Liver (tissue), 9 donors: ENCODE data around the gene PIP5K1C. TPM values are rescaled to one million over a fixed set of nuclear protein-coding genes. Genes with fewer than 3 reads are reported as not detected.

Experiments used
- DNase-seq: peaks from one replicate; pipeline ENCODE4 v3.0.0-alpha.2; 2017; ENCODE audit warnings: low spot score
- H3K27ac ChIP-seq, 2 donors: one replicate each; pipeline ENCODE4 v1.7.0; 2013; ENCODE audit warnings: inconsistent platforms in 2 of 2, low read length in 2 of 2, control low read depth in 1 of 2, low read depth in 1 of 2, mild to moderate bottlenecking in 1 of 2
- H3K27me3 ChIP-seq, 4 donors: one replicate each; pipeline versions ENCODE4 v1.6.1 to v1.7.0; 2013; ENCODE audit warnings: low read length in 3 of 4, inconsistent platforms in 1 of 4, mild to moderate bottlenecking in 1 of 4, moderate library complexity in 1 of 4; ENCODE audit not compliant: control insufficient read depth in 4 of 4, insufficient read depth in 4 of 4
- H3K36me3 ChIP-seq, 4 donors: one replicate each; pipeline versions ENCODE4 v1.6.1 to v1.7.0; 2013; ENCODE audit warnings: low read length in 3 of 4, mild to moderate bottlenecking in 3 of 4, low read depth in 1 of 4, moderate library complexity in 1 of 4; ENCODE audit not compliant: control insufficient read depth in 4 of 4, insufficient read depth in 3 of 4
- H3K4me1 ChIP-seq, 4 donors: one replicate each; pipeline versions ENCODE4 v1.6.1 to v1.7.0; 2013; ENCODE audit warnings: low read length in 3 of 4, mild to moderate bottlenecking in 3 of 4, moderate library complexity in 1 of 4; ENCODE audit not compliant: control insufficient read depth in 4 of 4, insufficient read depth in 4 of 4
- H3K4me3 ChIP-seq, 3 donors: one replicate each; pipeline versions ENCODE4 v1.6.1 to v1.7.0; 2013; ENCODE audit warnings: low read length in 3 of 3, control low read depth in 1 of 3, low read depth in 1 of 3, mild to moderate bottlenecking in 1 of 3
- H3K9ac ChIP-seq, 2 donors: one replicate each; pipeline ENCODE4 v1.7.0; 2013; ENCODE audit warnings: low read length in 2 of 2, mild to moderate bottlenecking in 2 of 2, moderate library complexity in 2 of 2, control low read depth in 1 of 2, low read depth in 1 of 2
- H3K9me3 ChIP-seq, 4 donors: one replicate each; pipeline versions ENCODE4 v1.6.1 to v1.7.0; 2013; ENCODE audit warnings: low read length in 3 of 4; ENCODE audit not compliant: control insufficient read depth in 4 of 4
- EGR1 ChIP-seq, 2 donors: IDR thresholded peaks; 2 replicates each; pipeline ENCODE4 v1.6.1; 2016 to 2018; ENCODE audit warnings: antibody characterized with exemption in 2 of 2, low read depth in 2 of 2
- FOXA1 ChIP-seq: IDR thresholded peaks from 2 replicates; pipeline ENCODE4 v1.6.1; 2016; ENCODE audit warnings: antibody characterized with exemption
- RAD21 ChIP-seq, 2 donors: IDR thresholded peaks; 2 replicates each; pipeline ENCODE4 v1.6.1; 2016; ENCODE audit warnings: antibody characterized with exemption in 2 of 2, mild to moderate bottlenecking in 2 of 2
- REST ChIP-seq: IDR thresholded peaks from 2 replicates; pipeline ENCODE4 v1.6.1; 2016; ENCODE audit warnings: antibody characterized with exemption, mild to moderate bottlenecking
- YY1 ChIP-seq: IDR thresholded peaks from 2 replicates; pipeline ENCODE4 v1.6.1; 2016; ENCODE audit warnings: antibody characterized with exemption, mild to moderate bottlenecking
- ZBTB33 ChIP-seq: IDR thresholded peaks from 2 replicates; pipeline ENCODE4 v1.6.1; 2016; ENCODE audit warnings: antibody characterized with exemption
- WGBS: extraction: QIAGEN DNeasy Blood & Tissue Kit; methylation state at CpG from one replicate; pipeline ENCODE4 v1.1.7; 2013; 5-methylcytosine and 5-hydroxymethylcytosine counted together
- polyA plus RNA-seq, 2 donors: library from polyadenylated mRNA; stranded (reverse) in 1 of 2; unstranded in 1 of 2; fragments of 200-250 nt in 1 of 2; fragments of >200 nt in 1 of 2; fragmentation: Nextera tagmentation in 1 of 2; extraction: Ambion mirVana in 1 of 2; gene quantifications; one replicate each; pipeline versions ENCODE4 v1.2.1 to v1.2.3, GENCODE V29; 2013 to 2015
- total RNA-seq, 2 donors: library from RNA; depleted of rRNA; stranded (reverse); fragments of >200 nt; gene quantifications; one replicate each; pipeline ENCODE4 v1.2.3, GENCODE V29; 2014
- donor health status: healthy.
- donor health status: healthy.
- donor health status: healthy.
- donor health status: healthy.
- donor health status: healthy.

PIP5K1C gene
- total and polyA plus RNA-seq, 4 donors: 1.8 to 7.4 (median 6.0) TPM

GRCh38 chr19:3642296-3642695 lies 58.0 kb downstream of the PIP5K1C start (continued):
- no peak for TF ChIP-seq ZBTB33

GRCh38 chr19:3641515-3642269 lies 58.6 kb downstream of the PIP5K1C start:
- no peak overlapping the region for H3K9ac ChIP-seq
- H3K4me1 ChIP-seq: peaks cover 7 to 16% (median 12%) of the 10 kb centered on the region in 4 donors
- peaks cover 0 to 21% (median 9%) of the 10 kb centered on the region in 4 donors for H3K36me3 ChIP-seq
- H3K4me3 ChIP-seq: no peak overlapping the region
- TF ChIP-seq FOXA1 (no peak), RAD21 (IDR thresholded peaks at IDR 0.05) (no peak), ZBTB33 (no peak), REST (no peak), EGR1 (IDR thresholded peaks at IDR 0.05; ENCODE audit: low read depth in 2 of 2) (no peak)
- no peaks in the 10 kb centered on the region for H3K27me3 ChIP-seq
- H3K9me3 ChIP-seq: no peaks in the 10 kb centered on the region
- H3K27ac ChIP-seq: no peak overlapping the region
- WGBS: 93% methylated on average over 28 of the region's 28 CpGs
- no peak for DNase-seq

GRCh38 chr19:3639479-3639878 lies 60.8 kb downstream of the PIP5K1C start:
- no peak overlapping the region for H3K9ac ChIP-seq
- H3K4me3 ChIP-seq: no peak overlapping the region
- H3K27me3 ChIP-seq: no peaks in the 10 kb centered on the region
- no peak for DNase-seq
- peaks cover 0 to 22% (median 8%) of the 10 kb centered on the region in 4 donors for H3K36me3 ChIP-seq
- TF ChIP-seq YY1: no peak
- H3K4me1 ChIP-seq: peaks cover 3 to 4% (median 3%) of the 10 kb centered on the region in 4 donors
- no peaks in the 10 kb centered on the region for H3K9me3 ChIP-seq
- H3K27ac ChIP-seq: no peak overlapping the region
- WGBS: 98% methylated on average over 13 of the region's 13 CpGs
